G401.6 (cell line): ENCODE results near the gene ENTPD3.
"Not testable (repeated sequence)": the region's sequence is repeated elsewhere in the genome, so short reads cannot be mapped to it uniquely, and the experiment has no call there.

ENCODE experiments used
- FAIRE-seq: peaks from 2 replicates; lab custom pipeline; 2012; peaks lifted over from hg19 to GRCh38; lab: Jason Lieb, UNC

The ENTPD3 gene

DNA sequence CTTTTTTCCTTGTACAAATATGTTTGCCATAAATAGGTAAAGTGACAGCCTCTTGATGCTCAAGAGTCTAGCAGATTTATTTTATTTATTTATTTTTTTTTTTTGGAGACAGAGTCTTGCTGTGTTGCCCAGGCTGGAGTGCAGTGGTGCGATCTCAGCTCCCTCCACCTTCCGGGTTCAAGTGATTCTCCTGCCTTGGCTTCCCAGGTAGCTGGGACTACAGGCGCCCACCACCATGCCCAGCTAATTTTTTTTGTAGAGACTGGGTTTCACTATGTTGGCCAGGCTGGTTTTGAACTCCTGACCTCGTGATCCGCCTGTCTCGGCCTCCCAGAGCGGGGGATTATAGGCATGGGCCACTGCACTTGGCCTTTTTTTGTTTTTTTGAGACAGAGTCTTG is 75.9 kb downstream of the ENTPD3 start:
- FAIRE-seq, result not testable (repeated sequence)

DNA sequence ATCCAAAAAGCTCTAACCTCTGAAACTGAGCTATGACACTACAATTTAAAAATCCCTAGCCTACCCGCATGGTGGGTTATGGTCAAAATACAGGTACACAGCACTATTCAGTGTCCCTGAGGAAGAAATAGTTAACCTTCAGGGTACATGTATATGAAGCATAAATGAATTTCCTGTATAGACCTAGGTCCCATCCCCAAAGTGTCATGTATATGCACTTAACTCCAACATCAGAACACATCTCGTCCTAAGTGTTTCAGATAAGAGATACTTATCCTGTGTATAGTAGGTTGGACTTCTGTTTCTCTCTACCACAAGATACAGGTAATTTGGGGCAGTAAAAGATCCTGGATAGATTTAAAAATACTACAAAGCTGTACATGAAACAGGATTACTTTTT is 76.6 kb downstream of the ENTPD3 start:
- FAIRE-seq, result no peak

DNA sequence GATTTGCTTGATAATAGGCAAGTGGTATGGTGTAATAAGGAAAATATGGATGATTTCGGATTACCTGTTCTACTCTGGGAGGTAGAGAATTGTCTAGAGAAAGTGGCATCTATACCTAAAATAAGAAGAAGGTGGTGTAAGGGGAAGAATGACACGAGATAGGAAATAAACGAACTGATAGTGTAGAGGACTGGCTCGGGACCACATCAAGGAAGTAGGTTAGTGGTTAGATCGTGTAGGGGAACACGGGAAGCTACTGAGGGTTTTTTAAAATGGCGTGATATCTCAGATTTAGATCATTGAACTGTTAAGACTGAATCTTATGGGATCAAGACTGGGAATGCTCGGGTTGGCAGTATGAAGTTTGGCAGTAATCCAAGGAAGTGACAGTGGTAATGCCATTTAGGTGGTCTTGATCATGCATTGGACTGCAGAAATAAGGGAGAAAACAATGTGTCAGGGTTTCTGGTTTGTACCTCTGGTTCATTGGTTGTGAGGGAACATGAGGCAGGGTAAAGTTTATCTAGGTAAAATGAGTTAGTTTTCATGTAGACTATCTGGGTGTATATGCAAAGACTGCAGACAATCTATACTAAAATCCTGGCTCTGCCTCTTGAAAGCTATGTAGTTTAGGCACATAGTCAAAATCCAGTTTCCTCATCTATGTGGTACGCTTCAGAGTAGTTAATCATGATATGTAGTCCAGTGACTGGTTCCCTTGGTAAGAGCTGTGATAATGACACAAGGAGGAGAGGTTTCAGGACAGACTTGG is 77.5 kb downstream of the ENTPD3 start:
- FAIRE-seq, result peak; percentile 11

DNA sequence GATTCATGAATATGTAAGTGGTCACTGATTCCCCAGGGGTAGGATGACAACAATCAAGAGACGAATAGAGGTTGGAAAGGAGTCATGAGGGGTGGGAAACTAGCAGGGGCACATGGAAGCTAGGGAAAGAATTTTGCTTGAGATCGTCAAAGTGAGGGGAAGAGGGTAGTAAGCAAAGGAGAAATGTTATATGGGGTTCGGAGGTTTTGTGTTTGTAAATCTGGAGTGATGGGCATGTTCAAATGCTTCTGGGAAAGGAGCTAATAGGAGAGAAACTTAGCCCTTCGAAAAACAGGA is 78.1 kb downstream of the ENTPD3 start:
- no peak for FAIRE-seq

DNA sequence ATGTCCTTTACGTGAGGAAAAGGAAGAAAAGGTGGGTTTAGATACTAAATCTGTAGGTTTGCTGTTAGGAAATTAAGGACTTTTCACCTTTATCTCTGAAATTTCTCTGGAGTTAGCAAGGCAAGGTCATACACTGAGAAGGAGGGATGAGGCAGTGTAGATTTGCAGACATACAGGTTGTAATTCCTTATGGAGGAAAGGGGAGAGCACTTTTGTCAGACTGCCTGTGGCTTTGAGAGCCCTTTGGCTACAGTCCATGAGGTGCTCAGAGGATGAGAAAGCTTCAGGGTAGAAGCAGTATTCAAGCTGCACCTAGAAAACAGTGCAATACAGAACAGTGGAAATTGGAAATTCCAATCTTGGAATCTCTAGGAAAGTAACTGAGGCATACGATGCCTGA is 78.5 kb downstream of the ENTPD3 start:
- FAIRE-seq, result peak; percentile 47

DNA sequence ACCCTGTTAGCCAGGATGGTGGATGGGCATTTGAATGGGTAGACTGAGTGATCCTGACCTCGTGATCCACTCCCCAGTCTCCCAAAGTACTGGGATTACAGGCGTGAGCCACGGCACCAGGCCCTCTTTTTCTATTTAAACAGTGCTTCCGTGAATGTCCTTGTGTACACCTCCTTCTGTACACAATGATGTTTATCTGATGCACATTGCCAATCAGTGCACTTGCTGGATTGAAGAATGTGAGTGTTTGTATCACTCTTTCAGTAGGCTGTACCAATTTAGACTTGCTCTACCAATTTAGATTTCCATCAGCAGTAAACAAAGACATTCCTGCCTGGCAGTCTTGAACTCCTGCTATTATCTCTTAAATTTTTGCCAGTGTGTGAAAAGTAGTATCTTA is 81.0 kb downstream of the ENTPD3 start:
- FAIRE-seq, result no peak

DNA sequence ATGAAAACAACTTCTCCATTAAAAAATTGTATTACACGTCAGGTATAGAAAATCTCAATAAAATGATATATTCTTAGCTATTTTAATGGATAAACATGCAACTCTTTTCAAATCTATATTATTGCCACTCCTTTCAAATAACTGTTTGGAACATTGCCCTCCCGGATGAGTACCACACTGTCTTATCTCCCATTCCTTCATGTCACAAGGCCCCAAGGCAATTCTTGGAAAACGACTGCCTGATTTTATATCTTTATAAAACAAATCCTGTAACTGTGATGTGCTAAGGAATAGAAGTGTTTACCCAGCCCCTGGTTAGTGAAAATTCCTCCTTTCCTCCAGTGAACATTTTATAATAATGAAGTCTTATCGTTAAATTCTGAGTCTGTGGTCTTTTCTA is 83.7 kb downstream of the ENTPD3 start:
- no peak for FAIRE-seq

DNA sequence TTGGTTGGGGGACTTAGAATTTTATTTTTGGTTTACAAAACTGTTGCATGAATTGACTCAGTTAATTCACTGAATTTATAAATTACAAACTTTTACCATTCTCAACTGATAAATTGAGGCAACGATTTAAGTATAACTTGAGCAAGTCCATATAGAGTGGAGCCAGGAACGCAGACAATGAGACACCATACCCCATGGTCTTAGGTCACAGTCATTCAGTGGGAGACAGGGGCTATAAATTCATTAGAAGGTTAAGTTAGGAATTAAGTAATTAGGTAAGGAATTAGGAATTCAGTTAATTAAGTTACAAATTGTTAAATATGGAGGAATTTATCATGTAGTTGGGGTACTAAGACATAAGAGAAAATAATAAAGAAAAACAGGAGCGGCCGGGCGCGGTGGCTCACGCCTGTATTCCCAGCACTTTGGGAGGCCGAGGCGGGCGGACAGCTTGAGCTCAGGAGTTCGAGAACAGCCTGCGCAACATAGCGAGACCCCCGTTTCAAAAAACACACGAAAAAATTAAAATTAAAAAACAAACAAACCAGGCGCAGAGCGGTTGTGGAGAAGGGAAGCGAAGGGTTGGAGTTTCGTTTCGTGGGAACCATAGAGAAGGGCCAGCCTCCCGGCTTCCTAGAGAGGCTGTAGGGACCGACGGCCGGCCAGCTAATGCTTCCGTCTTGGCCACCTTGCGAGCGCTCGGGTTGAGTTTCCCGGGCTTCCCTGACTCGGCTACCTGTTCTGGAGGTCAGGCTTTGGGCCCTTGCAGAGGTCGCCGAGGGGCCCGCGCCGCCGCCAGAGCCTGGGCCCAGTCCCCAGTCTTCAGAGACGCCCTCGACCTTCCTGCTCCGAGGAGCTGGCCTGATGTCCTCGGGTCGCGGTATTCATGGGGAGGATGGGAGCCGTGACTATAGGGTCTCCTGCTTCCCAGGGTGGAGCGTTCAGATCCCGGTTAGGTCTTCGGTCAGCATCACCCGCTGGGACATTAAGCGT is 89.8 kb downstream of the ENTPD3 start, which contains the start of gene ZNF619:
Gene ZNF619 (plus strand): TSS at position 645 of the 993 bp plus-strand sequence. CDS start 858 bp downstream, outside the sequence.
- FAIRE-seq, result peak; percentile 48

DNA sequence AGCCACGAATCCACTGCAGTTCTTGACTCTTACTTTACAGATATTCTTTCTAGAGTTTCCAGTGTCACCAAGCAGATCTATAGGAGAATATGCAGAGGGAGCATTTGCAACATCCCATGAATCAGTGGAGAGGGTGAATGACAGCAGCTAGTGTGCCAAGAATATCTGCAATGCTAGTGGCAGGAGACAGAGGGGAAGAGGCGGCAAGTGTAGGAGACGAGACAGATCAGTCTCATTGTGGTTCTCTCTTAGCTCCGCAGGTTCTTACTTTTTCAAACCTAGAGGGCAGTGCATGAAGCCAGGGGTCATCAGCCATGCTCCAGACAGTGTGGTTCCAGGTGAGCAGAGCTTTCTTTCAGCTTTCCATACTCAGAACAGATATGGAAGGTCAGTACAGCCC is 90.7 kb downstream of the ENTPD3 start:
- FAIRE-seq, result no peak
